ENCODE measurements around the gene ASIP.
A peak's percentile ranks its signal among the peaks of the same experiment; 100 is the strongest.
"Not testable (repeated sequence)": the region's sequence is repeated elsewhere in the genome, so short reads cannot be mapped to it uniquely, and the experiment has no call there.

The ASIP gene

DNA sequence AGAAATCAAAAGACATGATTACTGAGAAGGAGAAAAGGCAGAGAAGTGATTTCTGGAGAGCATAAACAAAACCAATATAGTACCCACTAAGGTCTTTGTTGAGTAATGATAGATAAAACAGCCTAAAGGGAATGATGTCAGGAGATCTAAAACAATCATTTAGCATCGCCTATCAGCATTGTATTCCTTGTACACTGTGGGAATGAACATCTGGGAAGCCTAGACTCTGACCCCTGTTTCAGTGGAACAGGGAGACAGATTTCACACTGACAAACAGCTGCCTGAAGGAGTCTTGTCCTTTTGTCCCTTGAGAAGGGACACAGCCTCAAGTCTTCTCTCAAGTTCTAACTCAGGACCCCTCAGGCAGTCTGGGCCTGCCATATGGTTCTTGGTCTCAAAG is 1.7 kb downstream of the ASIP start:
- no peak for DNase-seq (ENCODE audit: low spot score)

DNA sequence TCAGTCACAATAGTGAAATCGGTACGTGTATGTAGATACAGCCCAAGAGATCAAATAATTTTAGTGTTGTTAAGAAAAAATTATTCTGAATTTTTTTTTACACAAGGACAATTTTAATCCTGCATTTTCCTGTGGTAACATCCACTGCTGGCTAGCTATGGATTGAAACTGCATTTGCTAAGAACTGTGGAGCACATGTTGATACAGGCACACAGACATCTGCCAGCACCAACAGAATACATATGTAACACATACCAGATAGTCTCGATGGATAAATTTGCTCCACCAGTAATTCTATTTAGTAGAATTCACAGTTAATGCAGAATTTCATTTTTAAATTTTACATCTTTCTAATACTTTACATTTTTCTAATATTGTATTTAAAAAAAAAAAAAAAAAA is 2.2 kb downstream of the ASIP start:
- DNase-seq (ENCODE audit: low spot score), result no peak

DNA sequence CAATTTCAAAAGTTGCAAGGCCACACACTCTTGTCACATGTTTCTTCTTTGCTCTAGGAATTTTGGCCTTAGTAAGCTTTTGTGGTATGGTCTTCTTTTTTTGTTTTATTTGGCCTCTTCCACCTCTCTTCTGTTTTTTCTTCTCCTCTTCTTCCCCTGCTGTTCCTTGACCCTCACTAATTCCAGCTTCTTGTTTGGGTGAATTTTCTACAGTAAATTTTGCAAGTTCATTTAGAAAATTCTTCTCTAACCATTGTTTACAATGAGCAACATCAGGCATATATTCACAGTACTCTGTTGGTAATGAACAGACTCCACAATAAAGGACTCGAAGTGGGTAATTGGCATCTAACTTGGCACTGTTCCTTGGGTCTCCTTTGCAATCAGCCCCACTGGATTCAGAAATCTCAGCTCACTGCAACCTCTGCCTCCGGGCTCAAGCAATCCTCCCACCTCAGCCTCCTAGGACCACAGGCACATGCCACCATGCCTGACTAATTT is 5.0 kb downstream of the ASIP start:
- no peak for DNase-seq (ENCODE audit: low spot score)

DNA sequence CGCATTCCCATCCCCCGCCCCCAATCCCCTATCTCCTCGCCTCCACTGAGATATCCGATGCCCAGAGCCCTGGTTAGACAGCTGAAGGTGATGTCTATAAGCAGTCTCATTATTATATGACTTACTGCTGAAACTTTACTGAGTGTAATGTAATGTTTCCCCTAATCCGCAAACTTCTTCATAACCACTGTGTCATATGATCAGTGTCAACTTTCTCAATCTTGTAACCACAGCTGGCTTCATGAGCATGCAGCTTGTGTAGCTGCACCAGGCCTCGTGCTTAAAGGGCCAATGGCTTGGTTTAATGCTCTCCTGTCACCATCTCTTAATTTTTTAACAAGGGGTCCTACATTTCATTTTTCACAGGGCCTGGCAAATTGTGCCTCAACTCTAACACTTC is 8.1 kb downstream of the ASIP start:
- DNase-seq (ENCODE audit: low spot score), result no peak

DNA sequence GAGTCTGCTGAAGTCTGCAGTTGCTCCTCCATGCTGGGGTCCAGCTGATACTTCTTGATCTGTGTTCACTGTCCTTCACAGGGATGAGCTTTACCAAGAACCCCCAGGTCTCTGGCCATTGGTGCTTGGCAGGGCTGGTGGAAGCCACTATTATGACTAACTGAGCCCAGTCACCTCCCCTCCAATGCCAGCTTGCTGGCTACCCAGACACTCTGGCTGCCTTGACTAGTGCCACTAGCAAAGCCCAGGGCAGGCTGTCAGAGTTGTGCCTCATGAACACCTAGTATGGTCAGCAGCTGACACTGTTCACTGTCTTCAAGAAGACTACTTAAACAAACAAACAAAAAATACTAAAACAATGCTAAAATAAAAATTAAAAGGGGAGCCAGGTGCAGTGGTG is 8.8 kb downstream of the ASIP start:
- no peak for DNase-seq (ENCODE audit: low spot score)

DNA sequence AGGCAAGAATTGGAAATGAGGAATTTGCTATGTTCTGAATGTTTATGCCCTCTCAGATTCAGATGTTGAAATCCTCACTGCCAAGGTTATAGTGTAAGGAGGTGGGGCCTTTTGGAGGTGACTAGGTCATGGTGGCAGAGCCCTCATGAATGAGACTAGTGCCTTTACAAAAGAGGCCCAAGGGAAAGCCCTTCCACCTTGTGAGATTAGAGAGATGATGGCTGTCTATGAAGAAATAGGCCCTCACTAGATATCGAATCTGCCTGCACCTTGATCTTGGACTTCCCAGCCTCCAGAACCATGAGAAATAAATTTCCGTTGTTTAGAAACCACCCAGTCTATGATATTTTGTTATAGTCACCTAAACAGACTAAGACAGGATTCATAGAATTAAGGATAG is 10.4 kb downstream of the ASIP start:
- no peak for DNase-seq (ENCODE audit: low spot score)

DNA sequence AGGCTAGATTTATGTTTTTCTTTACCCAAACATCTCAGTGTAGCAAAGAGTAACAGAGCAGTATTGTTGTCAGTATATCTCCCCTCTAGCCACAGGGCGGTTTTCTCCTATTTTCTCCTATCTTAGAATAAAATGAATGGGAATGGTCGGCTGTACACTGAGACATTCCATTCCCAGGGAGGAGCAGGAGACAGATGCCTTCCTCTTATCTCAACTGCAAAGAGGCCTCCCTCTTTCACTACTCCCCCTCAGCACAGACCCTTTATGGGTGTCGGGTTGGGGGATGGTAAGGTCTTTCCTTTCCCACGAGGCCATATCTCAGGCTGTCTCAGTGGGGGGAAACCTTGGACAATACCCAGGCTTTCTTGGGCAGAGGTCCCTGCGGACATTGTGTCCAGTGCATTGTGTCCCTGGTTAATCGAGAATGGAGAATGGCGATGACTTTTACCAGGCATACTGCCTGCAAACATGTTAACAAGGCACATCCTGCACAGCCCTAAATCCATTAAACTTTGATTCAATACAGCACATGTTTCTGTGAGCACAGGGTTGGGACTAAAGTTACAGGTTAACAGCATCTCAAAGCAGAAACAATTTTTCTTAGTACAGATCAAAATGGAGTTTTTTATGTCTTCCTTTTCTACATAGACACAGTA is 11.3 kb downstream of the ASIP start:
- DNase-seq (ENCODE audit: low spot score), result not testable (repeated sequence)

DNA sequence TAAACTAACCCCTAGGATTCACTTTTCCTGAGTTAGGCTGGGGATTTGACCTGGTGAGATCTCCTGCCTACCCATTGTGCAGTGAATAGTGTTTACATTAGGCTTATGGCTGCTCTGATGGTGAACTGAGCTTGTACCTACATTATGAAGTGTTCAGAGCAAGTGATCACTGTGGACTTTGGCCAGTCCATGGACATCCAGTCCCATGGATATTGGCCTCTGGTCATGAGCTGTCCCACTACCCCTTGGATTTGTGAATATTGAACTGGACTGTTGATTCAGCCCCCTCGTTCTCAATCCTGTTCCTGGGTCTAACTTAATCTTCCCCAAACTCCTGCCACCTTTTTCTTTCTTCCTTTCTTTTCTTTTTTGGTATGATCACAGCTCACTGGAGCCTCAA is 13.8 kb downstream of the ASIP start:
- DNase-seq (ENCODE audit: low spot score), result no peak

DNA sequence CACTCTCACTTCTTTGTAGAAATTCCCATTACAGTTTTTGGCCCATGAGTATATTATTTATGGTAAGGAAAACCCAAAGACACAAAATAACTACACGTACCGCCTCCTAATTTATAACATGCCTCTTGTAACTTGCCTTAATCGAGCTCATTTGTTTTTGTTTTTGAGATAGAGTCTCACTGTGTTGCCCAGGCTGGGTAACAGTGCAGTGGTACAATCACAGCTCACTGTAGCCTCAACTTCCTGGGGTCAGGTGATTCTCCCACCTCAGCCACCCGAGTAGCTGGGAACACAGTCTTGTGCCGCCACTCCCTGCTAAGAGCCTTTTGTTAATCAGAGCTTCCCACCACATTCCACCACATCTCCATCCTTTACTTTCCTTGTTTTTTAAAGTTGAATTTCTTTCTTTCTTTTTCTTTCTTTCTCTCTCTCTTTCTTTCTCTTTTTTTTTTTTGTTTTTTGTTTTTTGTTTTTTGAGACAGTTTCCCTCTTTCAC is 15.5 kb downstream of the ASIP start:
- DNase-seq (ENCODE audit: low spot score), result no peak

DNA sequence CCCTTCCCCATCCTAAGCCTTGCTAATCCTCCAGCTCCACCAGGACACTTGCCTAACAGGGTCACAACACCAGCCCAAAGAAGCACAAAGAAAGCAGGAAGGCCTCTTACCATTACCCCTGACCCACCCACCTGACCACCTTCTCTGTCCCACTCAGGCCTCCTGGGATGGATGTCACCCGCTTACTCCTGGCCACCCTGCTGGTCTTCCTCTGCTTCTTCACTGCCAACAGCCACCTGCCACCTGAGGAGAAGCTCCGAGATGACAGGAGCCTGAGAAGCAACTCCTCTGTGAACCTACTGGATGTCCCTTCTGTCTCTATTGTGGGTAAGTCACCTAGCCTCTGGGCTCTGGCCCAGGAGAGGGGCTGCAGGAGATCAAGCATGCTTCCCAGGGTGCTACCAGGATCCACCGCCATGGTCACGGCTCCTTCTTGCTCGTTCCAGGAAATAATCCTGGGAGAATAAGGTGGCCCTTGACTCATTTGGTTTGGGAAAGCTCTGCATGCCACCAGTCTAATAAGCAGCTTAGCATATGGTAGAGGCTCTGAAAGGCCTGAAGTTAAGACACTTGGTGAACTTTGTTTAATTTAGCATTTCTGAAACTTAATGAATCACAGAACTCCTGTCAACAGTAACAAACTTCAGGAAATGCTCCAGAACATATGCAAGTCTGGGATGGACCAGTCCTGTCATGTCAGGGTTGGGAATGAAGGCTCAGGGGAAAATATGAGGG is 19.2 kb downstream of the ASIP start:
- DNase-seq (ENCODE audit: low spot score), result no peak

DNA sequence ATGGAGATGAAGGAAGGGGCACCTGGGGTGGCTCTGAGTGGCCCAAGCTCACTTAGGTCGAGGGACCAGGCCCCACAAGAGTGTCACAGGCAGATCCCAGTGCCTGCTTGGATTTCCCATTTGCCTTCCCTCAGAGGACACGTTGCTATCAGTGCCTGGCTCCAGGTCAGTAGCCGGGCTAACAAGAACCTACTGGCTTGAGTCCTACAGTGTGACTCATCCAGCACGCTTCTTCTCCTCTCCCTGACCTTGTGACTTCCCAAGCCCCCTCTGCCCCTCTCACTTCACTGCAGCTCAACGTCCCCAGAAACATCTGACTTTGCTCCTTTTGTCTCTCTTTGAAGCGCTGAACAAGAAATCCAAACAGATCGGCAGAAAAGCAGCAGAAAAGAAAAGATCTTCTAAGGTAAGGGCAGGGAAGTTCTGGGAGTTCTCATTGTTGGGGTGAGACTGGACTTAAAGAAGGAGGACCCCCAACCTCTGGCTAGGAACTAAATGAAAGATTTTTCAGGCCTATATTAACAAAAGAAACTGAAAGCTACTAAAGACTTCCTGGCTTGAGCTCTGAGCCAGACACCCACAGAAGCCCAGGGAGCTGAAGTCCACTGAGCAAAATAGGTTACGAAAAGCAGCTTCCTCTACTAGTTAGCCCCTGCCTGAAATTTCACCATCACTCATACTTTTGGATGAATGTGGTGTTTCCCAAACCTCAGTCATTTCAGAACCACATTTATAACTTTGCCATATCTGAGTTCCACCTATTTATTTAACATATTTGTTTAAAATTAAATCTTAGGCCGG is 21.5 kb downstream of the ASIP start:
- peak; percentile 28 for DNase-seq (ENCODE audit: low spot score)

DNA sequence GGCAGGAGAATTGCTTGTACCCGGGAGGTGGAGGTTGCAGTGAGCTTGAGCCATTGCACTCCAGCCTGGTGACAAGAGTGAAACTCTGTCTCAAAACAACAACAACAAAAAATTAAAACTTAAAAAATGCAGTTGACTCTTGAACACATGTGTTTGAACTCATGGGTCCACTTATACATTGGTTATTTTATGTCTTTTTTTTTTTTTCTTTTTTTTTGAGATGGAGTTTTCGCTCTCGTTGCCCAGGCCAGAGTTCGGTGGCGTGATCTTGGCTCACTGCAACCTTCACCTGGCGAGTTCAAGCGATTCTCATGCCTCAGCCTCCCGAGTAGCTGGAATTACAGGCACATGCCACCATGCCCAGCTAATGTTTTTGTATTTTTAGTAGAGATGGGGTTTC is 22.2 kb downstream of the ASIP start:
- not testable (repeated sequence) for DNase-seq (ENCODE audit: low spot score)

DNA sequence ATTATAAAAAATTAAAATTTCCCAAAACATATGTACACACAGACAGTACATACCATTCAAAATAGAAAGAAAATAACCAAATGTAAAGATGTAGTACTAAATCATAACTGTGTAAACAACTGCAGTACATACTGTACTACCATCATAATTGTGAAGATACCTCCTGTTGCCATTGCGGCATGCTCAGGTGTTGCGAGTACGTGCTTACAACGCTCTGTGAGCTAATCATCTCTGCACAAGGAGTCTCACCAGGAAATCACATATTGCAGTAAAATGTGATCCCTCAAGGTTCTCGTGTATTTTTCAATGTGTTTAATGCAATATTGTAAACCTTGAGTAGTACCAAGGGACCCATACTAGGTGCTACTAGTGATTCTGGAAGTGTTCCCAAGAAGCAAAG is 22.9 kb downstream of the ASIP start:
- no peak for DNase-seq (ENCODE audit: low spot score)

DNA sequence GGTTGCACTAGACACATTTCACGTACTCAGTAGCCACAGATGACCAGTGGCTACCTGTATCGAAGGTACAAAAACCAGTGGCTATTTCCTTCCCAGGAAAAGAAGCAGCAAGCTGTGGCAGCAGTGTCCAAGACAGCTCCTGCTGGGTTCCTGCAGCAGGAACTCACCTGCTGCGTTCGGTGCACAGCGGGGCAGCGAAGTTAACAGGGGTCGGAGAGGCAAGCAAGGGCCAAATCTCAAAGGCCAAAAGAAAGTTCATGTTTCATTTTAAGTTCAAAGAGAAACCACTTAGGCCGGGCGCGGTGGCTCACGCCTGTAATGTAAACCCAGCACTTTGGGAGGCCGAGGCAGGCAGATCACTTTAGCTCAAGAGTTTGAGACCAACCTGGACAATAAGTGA is 26.9 kb downstream of the ASIP start:
- no peak for DNase-seq (ENCODE audit: low spot score)

DNA sequence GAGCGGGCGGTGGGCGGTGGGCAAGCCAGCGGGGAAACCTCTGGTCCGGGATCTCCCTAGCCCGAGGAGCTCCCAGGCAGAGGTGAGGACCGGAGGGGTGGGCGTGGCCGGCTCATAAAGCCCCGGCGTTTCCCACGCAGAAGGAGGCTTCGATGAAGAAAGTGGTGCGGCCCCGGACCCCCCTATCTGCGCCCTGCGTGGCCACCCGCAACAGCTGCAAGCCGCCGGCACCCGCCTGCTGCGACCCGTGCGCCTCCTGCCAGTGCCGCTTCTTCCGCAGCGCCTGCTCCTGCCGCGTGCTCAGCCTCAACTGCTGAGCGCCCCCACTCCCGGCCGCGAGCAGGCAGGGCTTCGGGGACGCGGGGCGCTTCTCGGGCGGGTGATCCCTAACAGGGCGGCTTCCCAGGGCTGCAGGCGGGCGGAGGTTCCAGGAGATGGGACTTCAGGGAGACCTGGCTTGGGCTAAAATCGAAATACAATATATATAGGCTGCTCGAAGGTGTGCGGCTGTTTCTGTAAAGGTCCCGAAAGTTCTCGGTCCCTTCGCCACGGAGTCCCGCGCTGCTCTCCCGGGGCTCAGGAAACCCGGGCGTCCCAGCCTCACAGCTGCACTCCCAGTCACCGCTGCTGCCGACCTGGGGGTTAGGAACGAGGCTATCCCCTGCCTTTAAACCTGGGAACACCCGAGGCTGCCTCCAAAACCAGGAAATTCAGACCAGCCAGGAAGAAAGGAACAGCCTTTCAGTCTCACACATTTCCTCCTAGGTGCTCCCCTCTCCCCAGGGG is 27.8 kb downstream of the ASIP start:
- DNase-seq (ENCODE audit: low spot score), result peak; percentile 51

DNA sequence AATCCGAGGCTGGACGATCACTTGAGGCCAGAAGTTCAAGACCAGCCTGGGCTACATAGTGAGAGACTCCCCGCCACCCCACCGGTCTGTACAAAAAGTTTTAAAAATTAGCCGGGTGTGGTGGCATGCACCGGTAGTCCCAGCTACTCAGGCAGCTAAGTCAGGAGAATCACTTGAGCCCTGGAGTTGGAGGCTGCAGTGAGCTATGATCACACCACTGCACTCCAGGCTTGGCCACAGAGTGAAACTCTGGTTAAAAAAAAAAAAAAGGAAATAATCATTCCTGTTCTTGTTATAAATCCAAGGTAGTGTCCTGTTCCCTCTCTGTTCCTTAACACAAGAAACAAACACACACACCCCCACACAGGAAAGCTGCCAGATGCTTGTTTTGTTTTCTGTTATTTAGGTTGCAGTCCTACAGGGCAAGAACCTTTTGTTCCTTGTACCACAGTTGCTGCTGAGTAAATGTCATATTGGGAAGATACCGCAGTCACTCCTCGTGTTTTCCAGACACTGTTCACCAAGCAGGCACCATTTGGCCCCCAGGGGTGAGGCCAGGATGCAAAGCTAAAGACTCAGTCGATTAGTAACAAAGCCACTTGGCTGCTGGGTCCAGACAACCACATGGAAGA is 28.9 kb downstream of the ASIP start:
- DNase-seq (ENCODE audit: low spot score), result no peak

DNA sequence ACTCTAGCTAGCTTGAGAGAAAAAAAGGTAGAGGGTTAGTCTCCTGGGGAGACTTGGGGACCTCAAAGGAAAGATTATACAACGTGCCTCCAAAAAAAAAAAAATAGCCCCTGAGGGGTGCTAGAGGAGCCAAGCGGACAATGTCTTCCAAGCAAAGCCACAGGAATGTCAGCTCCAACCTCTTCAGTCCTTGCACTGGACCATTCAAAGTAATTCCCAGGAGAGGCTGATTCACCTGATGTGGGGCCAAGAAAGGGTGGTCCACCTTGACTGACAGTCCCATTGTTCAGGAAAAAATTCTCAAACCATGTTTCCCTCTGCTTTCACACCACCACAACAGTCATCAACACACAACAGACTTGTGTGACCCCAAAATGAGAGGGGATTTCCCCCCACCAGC is 30.7 kb downstream of the ASIP start:
- DNase-seq (ENCODE audit: low spot score), result no peak

DNA sequence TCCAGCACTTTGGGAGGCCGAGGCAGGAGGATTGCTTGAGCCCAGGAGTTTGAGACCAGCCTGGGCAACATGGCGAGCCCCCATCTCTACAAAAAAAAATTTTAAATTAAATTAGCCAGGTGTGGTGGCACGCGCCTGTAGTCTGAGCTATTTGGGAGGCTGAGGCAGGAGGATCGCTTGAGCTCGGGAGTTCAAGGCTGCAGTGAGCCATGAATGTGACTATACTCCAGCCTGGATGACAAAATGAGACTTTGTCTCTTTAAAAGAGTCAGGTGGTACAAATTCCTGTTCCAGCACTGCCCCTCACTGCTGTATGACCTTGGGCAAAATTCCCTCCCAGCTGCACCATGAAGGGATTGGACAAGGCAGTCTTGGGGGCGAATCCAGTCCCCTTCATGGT is 33.5 kb downstream of the ASIP start:
- no peak for DNase-seq (ENCODE audit: low spot score)

DNA sequence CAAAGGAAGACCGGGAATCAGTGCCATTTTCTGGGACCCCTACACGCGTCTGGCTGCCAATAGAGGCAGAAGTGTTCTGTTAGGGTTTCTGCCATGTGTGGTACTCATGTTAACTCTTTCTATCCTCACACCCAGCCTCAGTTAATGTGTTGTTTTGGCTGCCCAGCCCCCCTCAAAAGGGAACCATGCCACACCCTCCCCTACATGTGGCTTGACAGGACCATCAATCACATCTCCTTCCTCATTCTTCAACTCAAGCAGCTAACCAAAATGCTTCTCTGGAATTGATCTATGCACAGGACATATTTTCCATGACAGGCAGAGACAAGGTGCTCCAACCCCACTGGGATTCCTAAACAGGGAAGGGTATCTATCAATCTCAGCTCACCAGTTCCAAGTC is 40.0 kb downstream of the ASIP start:
- DNase-seq (ENCODE audit: low spot score), result no peak

DNA sequence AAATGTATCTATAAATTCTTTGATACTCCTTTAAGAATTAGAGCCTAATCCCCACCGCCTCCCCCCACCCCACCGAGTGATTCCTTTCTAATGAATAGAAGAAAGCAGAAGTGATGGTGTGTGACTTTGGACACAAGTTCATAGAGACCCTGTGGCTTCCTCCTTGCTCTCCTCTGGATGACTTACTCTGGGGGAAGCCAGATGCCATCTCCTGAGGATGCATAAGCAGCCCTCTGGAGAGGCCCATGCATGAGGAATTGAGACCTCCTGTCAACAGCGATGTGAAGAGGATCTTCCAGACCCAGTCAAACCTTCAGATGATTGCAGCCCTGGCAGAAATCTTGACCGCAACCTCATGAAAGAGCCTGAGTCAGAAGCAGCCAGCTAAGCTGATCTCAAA is 40.8 kb downstream of the ASIP start:
- DNase-seq (ENCODE audit: low spot score), result no peak

DNA sequence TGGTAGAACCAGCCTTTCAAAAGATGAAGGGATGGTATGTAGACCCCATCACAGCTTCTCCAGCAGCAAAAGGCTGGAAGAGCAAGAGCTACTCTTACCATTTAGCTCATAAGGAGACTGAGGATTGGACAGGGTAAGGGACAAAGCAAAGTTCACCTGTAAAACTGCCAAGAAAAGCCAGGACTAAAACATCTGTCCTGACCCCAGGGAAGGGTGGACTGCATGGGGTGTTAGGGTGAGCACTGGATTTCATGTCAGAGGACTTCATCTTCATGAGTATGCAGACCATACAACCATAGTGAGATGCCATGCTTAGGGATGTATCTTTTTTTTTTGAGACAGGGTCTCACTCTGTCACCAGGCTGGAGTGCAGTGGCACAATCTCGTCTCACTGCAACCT is 42.6 kb downstream of the ASIP start:
- DNase-seq (ENCODE audit: low spot score), result no peak

DNA sequence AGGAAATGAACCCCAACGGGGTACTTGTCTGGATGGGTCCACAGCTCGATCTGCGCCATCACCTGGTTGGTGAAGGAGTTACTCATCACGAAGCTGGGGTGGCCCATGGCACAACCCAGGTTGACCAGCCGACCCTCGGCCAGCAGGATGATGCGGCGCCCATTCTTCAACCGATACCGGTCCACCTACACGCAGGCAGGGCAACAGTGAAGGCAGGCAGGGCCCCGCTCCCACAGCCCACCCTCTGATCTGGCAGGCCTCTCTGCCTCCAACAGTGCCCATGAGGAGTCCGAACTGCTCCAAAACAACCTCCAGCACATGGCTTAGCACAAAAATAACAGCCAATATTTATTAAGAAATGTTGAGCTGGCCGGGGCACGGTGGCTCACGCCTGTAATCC is 44.2 kb downstream of the ASIP start:
- no peak for DNase-seq (ENCODE audit: low spot score)
